ENCODE results near the gene MAP7. TPM values are rescaled to one million over a fixed set of nuclear protein-coding genes. Genes with fewer than 3 reads are reported as not detected.

Gene MAP7
- total and polyA plus RNA-seq, 2 donors (not counting 3 experiments of a cell fraction or from before 2014, with no cell fraction given) = 0.07 to 0.42 TPM

DNA sequence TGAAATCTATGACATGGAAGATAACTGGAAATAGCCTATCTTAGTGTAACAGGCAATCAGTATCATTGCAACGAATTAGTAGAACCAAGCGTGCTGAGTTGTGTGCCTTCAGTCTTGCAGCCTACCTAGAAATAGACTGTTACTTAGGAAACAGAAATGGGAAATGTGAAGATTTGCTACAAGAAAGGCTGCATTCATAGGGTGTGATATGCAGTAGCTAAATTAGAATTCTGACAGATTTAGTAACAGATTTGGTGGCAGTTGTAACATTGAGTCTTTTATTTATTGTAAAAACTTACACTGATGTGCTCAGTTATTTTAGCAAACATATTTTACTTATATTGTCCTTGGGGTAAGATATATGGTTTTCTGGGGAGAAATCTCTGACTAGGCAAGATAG is 56.2 kb downstream of the MAP7 start:
- BruUV-seq (replicated peaks) = no TSS peak
- Histone ChIP-seq H3K36me3 (ENCODE audit: control insufficient read depth in 2 of 2, extremely low read depth in 1 of 2, insufficient read depth in 2 of 2, low read length in 2 of 2) (no peaks in the 10 kb centered on the region), H3K4me3 (replicated peaks in 1 of 3; ENCODE audit: insufficient read depth in 1 of 3, low read depth in 1 of 3, low read length in 3 of 3) (no peak overlapping the region), H3K9ac (replicated peaks; ENCODE audit: extremely low read depth, insufficient read depth, low read length) (no peak overlapping the region), H3K9me1 (replicated peaks; ENCODE audit: control insufficient read depth, extremely low read depth, insufficient read depth, low read length) (no peaks in the 10 kb centered on the region), H3K79me2 (ENCODE audit: control insufficient read depth, insufficient read depth, low read length) (no peaks in the 10 kb centered on the region), H3K27me3 (ENCODE audit: control insufficient read depth in 2 of 2, insufficient read depth in 2 of 2, low read length in 2 of 2) (peaks cover 0 to 3% of the 10 kb centered on the region in 2 experiments), H4K20me1 (replicated peaks; ENCODE audit: control insufficient read depth, extremely low read depth, insufficient read depth, low read length) (no peaks in the 10 kb centered on the region), H3K27ac (ENCODE audit: insufficient read depth, low read depth, low read length) (no peak overlapping the region), H2AFZ (ENCODE audit: low read depth, low read length) (no peak overlapping the region), H3K4me2 (ENCODE audit: insufficient read depth, low read length) (no peak overlapping the region), H3K9me3 (replicated peaks; ENCODE audit: control insufficient read depth, insufficient read depth, low read length) (no peaks in the 10 kb centered on the region), H3K4me1 (ENCODE audit: control insufficient read depth, extremely low read depth, insufficient read depth, low read length) (no peaks in the 10 kb centered on the region)
- intact Hi-C loops (cut with micrococcal nuclease) (no loop called here), dilution Hi-C loops (cut with MboI; ENCODE audit: extremely low pct_ligation_motif_present, low sequenced_read_pairs) (no loop called here)
- no peak for TF ChIP-seq POLR2A (IDR thresholded peaks at IDR 0.05; ENCODE audit: low read depth, low read length)
- TF ChIP-seq GATA2 (IDR thresholded peaks at IDR 0.05; ENCODE audit: insufficient read depth, insufficient read length, low read depth, low read length) = no peak
- TF ChIP-seq FOS (IDR thresholded peaks at IDR 0.05; ENCODE audit: borderline replicate concordance, insufficient read depth, low read length) = no peak
- no peak for TF ChIP-seq MYC (IDR thresholded peaks at IDR 0.05; ENCODE audit: low read depth, low read length)
- TF ChIP-seq JUN (IDR thresholded peaks at IDR 0.05; ENCODE audit: borderline replicate concordance, insufficient read depth, insufficient read length, low read depth) = no peak
- TF ChIP-seq, protein P1, sequence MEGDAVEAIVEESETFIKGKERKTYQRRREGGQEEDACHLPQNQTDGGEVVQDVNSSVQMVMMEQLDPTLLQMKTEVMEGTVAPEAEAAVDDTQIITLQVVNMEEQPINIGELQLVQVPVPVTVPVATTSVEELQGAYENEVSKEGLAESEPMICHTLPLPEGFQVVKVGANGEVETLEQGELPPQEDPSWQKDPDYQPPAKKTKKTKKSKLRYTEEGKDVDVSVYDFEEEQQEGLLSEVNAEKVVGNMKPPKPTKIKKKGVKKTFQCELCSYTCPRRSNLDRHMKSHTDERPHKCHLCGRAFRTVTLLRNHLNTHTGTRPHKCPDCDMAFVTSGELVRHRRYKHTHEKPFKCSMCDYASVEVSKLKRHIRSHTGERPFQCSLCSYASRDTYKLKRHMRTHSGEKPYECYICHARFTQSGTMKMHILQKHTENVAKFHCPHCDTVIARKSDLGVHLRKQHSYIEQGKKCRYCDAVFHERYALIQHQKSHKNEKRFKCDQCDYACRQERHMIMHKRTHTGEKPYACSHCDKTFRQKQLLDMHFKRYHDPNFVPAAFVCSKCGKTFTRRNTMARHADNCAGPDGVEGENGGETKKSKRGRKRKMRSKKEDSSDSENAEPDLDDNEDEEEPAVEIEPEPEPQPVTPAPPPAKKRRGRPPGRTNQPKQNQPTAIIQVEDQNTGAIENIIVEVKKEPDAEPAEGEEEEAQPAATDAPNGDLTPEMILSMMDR (IDR thresholded peaks at IDR 0.05; ENCODE audit: extremely low read depth in 1 of 2, insufficient read depth in 1 of 2, low read depth in 1 of 2, low read length in 2 of 2) = no peak
- ChIA-PET POLR2A (interaction anchor here (0.5 kb wide), 1 partner anchor 46 kb away, joined by 3 read pairs; no protein-coding TSS in a partner anchor), CTCF (no interaction called here)
- DNase-seq (ENCODE audit: low read depth, low spot score) (no peak), FAIRE-seq (no peak)

DNA sequence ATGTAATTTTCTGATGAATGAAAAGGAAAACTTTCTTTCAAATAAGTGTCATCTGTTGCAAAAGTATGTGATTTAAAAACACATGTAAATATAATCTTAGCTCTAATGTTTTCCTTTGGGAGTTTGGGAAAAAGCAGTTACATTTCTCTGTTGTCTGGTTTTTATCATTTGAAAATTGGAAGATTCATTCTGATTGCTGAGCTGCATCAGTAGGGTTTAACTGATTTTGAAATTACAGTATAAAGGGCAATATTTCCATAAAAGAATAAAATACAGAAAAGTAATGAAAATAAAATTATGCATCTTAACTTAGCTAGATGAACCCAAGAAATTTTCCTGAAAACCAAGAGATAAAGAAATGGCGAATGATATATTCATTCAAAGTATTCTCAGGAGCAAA is 57.8 kb downstream of the MAP7 start:
- H3K27ac ChIP-seq (ENCODE audit: insufficient read depth, low read depth, low read length) = no peak overlapping the region
- TF ChIP-seq EZH2 (IDR thresholded peaks at IDR 0.05; ENCODE audit: borderline replicate concordance, low read depth, low read length, severe bottlenecking) (no peak), POLR2A (IDR thresholded peaks at IDR 0.05; ENCODE audit: low read depth, low read length) (no peak), GATA2 (IDR thresholded peaks at IDR 0.05; ENCODE audit: insufficient read depth, insufficient read length, low read depth, low read length) (no peak), FOS (IDR thresholded peaks at IDR 0.05; ENCODE audit: borderline replicate concordance, insufficient read depth, low read length) (no peak), POLR2AphosphoS5 (IDR thresholded peaks at IDR 0.05; ENCODE audit: insufficient read depth, low read depth, low read length) (no peak), JUN (IDR thresholded peaks at IDR 0.05; ENCODE audit: borderline replicate concordance, insufficient read depth, insufficient read length, low read depth) (no peak), MYC (IDR thresholded peaks at IDR 0.05; ENCODE audit: low read depth, low read length) (no peak)
- TF ChIP-seq, protein P2, sequence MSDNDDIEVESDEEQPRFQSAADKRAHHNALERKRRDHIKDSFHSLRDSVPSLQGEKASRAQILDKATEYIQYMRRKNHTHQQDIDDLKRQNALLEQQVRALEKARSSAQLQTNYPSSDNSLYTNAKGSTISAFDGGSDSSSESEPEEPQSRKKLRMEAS (IDR thresholded peaks at IDR 0.05; ENCODE audit: insufficient read depth, insufficient read length) = no peak
- TF ChIP-seq, protein P1 (IDR thresholded peaks at IDR 0.05; ENCODE audit: extremely low read depth in 1 of 2, insufficient read depth in 1 of 2, low read depth in 1 of 2, low read length in 2 of 2) = no peak
- H3K79me2 ChIP-seq (ENCODE audit: control insufficient read depth, insufficient read depth, low read length) = no peaks in the 10 kb centered on the region
- no peaks in the 10 kb centered on the region for H4K20me1 ChIP-seq (replicated peaks; ENCODE audit: control insufficient read depth, extremely low read depth, insufficient read depth, low read length)
- H3K9me1 ChIP-seq (replicated peaks; ENCODE audit: control insufficient read depth, extremely low read depth, insufficient read depth, low read length) = no peaks in the 10 kb centered on the region
- no peak for DNase-seq (ENCODE audit: low read depth, low spot score)
- no peak overlapping the region for H3K9ac ChIP-seq (replicated peaks; ENCODE audit: extremely low read depth, insufficient read depth, low read length)
- peaks cover 0 to 3% of the 10 kb centered on the region in 2 experiments for H3K27me3 ChIP-seq (ENCODE audit: control insufficient read depth in 2 of 2, insufficient read depth in 2 of 2, low read length in 2 of 2)
- H3K4me2 ChIP-seq (ENCODE audit: insufficient read depth, low read length) = no peak overlapping the region
- H3K4me3 ChIP-seq (replicated peaks in 1 of 3; ENCODE audit: insufficient read depth in 1 of 3, low read depth in 1 of 3, low read length in 3 of 3) = no peak overlapping the region
- dilution Hi-C loops (cut with MboI; ENCODE audit: extremely low pct_ligation_motif_present, low sequenced_read_pairs) (no loop called here), intact Hi-C loops (cut with micrococcal nuclease) (no loop called here)
- BruUV-seq (replicated peaks) = no TSS peak
- ChIA-PET CTCF (no interaction called here), POLR2A (no interaction called here)
- no peaks in the 10 kb centered on the region for H3K4me1 ChIP-seq (ENCODE audit: control insufficient read depth, extremely low read depth, insufficient read depth, low read length)
- FAIRE-seq = no peak
- H2AFZ ChIP-seq (ENCODE audit: low read depth, low read length) = no peak overlapping the region
- no peaks in the 10 kb centered on the region for H3K36me3 ChIP-seq (ENCODE audit: control insufficient read depth in 2 of 2, extremely low read depth in 1 of 2, insufficient read depth in 2 of 2, low read length in 2 of 2)
- no peaks in the 10 kb centered on the region for H3K9me3 ChIP-seq (replicated peaks; ENCODE audit: control insufficient read depth, insufficient read depth, low read length)
